CD14-positive monocyte (primary cell): ENCODE measurements around the gene CNST. TPM values are rescaled to one million over a fixed set of nuclear protein-coding genes. Genes with fewer than 3 reads are reported as not detected.

ENCODE experiments used
- DNase-seq, 3 donors: peaks; one replicate each; pipeline ENCODE4 v3.0.0-alpha.2; 2011 to 2022
- H2AFZ ChIP-seq: 2 replicates; pipeline ENCODE4 v1.6.0; 2012; ENCODE audit warnings: mild to moderate bottlenecking, low read depth, low read length, inconsistent platforms; ENCODE audit not compliant: insufficient read depth, poor library complexity, severe bottlenecking
- H3K27ac ChIP-seq, 2 donors: 1 replicate in 1 of 2; 2 replicates in 1 of 2; pipeline ENCODE4 v1.5.1; 2012 to 2013; ENCODE audit warnings: low read length in 2 of 2, control low read depth in 1 of 2, inconsistent platforms in 1 of 2, low read depth in 1 of 2, mild to moderate bottlenecking in 1 of 2
- H3K27me3 ChIP-seq, 2 donors: one replicate each; pipeline versions ENCODE4 v1.6.0 to v1.6.1; 2011 to 2013; ENCODE audit warnings: low read length in 2 of 2; ENCODE audit not compliant: control insufficient read depth in 2 of 2, insufficient read depth in 2 of 2
- H3K36me3 ChIP-seq, 2 donors: replicated peaks in 1 of 2; 1 replicate in 1 of 2; 2 replicates in 1 of 2; pipeline versions ENCODE4 v1.5.1 to v1.6.1; 2012 to 2013; ENCODE audit warnings: low read length in 2 of 2, control low read depth in 1 of 2, inconsistent platforms in 1 of 2, mild to moderate bottlenecking in 1 of 2; ENCODE audit not compliant: insufficient read depth in 2 of 2, control insufficient read depth in 1 of 2
- H3K4me1 ChIP-seq, 2 donors: 1 replicate in 1 of 2; 2 replicates in 1 of 2; pipeline versions ENCODE4 v1.5.1 to v1.6.1; 2012 to 2013; ENCODE audit warnings: low read length in 2 of 2, control low read depth in 1 of 2, inconsistent platforms in 1 of 2, mild to moderate bottlenecking in 1 of 2, moderate library complexity in 1 of 2; ENCODE audit not compliant: insufficient read depth in 2 of 2, control insufficient read depth in 1 of 2
- H3K4me2 ChIP-seq: replicated peaks from 2 replicates; pipeline ENCODE3; 2012; ENCODE audit warnings: low read length, moderate library complexity, mild to moderate bottlenecking; ENCODE audit not compliant: poor library complexity, severe bottlenecking; ENCODE audit errors: extremely low read depth
- H3K4me3 ChIP-seq, 3 experiments: fragments of 200-600 bp in 1 of 3; sonication (generic) in 1 of 3; replicated peaks in 1 of 3; 1 replicate in 2 of 3; 2 replicates in 1 of 3; pipeline ENCODE4 v1.5.1; 2011 to 2013; ENCODE audit warnings: low read length in 3 of 3, mild to moderate bottlenecking in 3 of 3, control low read depth in 2 of 3, low read depth in 2 of 3, inconsistent platforms in 1 of 3, moderate library complexity in 1 of 3
- H3K79me2 ChIP-seq: 2 replicates; pipeline ENCODE4 v1.6.0; 2012; ENCODE audit warnings: mild to moderate bottlenecking, control low read depth, inconsistent platforms, low read length, moderate library complexity; ENCODE audit not compliant: insufficient read depth
- H3K9ac ChIP-seq: 2 replicates; pipeline ENCODE4 v1.6.0; 2017; ENCODE audit warnings: low read length, mild to moderate bottlenecking; ENCODE audit not compliant: insufficient read depth, poor library complexity, severe bottlenecking
- H3K9me3 ChIP-seq, 2 donors: replicated peaks in 1 of 2; 1 replicate in 1 of 2; 2 replicates in 1 of 2; pipeline versions ENCODE4 v1.5.1 to v1.6.1; 2012 to 2013; ENCODE audit warnings: low read length in 2 of 2, control low read depth in 1 of 2; ENCODE audit not compliant: control insufficient read depth in 1 of 2, insufficient read depth in 1 of 2
- H4K20me1 ChIP-seq: 2 replicates; pipeline ENCODE4 v1.6.0; 2012; ENCODE audit warnings: mild to moderate bottlenecking, low read length, control low read depth, moderate library complexity; ENCODE audit not compliant: insufficient read depth
- H3K27ac Mint-ChIP-seq, 7 donors: one replicate each; pipeline ENCODE4 v1.8.0; 2020; ENCODE audit warnings: mild to moderate bottlenecking in 7 of 7, mixed read lengths in 7 of 7, moderate library complexity in 6 of 7, inconsistent platforms in 2 of 7
- H3K27me3 Mint-ChIP-seq, 3 donors: one replicate each; pipeline ENCODE4 v1.8.0; 2021 to 2022; ENCODE audit warnings: low read depth in 3 of 3, mild to moderate bottlenecking in 3 of 3, mixed read lengths in 3 of 3, moderate library complexity in 3 of 3, inconsistent platforms in 1 of 3
- H3K36me3 Mint-ChIP-seq, 2 donors: one replicate each; pipeline ENCODE4 v1.8.0; 2020; ENCODE audit warnings: mixed read lengths in 2 of 2, inconsistent platforms in 1 of 2, mild to moderate bottlenecking in 1 of 2
- H3K4me1 Mint-ChIP-seq: one replicate; pipeline ENCODE4 v1.8.0; 2020; ENCODE audit warnings: mild to moderate bottlenecking, mixed read lengths
- H3K4me3 Mint-ChIP-seq, 2 donors: one replicate each; pipeline ENCODE4 v1.8.0; 2020; ENCODE audit warnings: mild to moderate bottlenecking in 2 of 2, mixed read lengths in 2 of 2, moderate library complexity in 1 of 2
- H3K9me3 Mint-ChIP-seq, 7 donors: one replicate each; pipeline ENCODE4 v1.8.0; 2020 to 2022; ENCODE audit warnings: mixed read lengths in 7 of 7, mild to moderate bottlenecking in 6 of 7, moderate library complexity in 6 of 7, inconsistent platforms in 2 of 7
- CTCF ChIP-seq: fragments of 200-600 bp; IDR thresholded peaks from one replicate; pipeline ENCODE4 v1.8.0; 2022; ENCODE audit warnings: antibody characterized with exemption, mild to moderate bottlenecking
- WGBS: methylation state at CpG from one replicate; pipeline ENCODE4 v1.1.5; 2013; ENCODE audit warnings: missing lambda C conversion rate; ENCODE audit not compliant: insufficient coverage; 5-methylcytosine and 5-hydroxymethylcytosine counted together
- intact Hi-C, 2 donors: fragments of 100-400 bp; cut with micrococcal nuclease; formaldehyde crosslinking; loops; one replicate each; pipeline versions ENCODE4 v1.15.0 to v1.15.1; 2023
- polyA plus RNA-seq, 3 donors: library from polyadenylated mRNA; depleted of rRNA in 1 of 3; unstranded in 2 of 3; stranded (reverse) in 1 of 3; fragments of 300-500 nt in 2 of 3; fragments of >200 nt in 1 of 3; fragmentation: Illumina TruSeq in 2 of 3; gene quantifications; 1 replicate in 2 of 3; 2 replicates in 1 of 3; pipeline ENCODE4 v1.2.3, GENCODE V29; 2012 to 2021

The CNST gene
- polyA plus RNA-seq, 3 donors: 11.0 to 14.1 (median 13.7) TPM

DNA sequence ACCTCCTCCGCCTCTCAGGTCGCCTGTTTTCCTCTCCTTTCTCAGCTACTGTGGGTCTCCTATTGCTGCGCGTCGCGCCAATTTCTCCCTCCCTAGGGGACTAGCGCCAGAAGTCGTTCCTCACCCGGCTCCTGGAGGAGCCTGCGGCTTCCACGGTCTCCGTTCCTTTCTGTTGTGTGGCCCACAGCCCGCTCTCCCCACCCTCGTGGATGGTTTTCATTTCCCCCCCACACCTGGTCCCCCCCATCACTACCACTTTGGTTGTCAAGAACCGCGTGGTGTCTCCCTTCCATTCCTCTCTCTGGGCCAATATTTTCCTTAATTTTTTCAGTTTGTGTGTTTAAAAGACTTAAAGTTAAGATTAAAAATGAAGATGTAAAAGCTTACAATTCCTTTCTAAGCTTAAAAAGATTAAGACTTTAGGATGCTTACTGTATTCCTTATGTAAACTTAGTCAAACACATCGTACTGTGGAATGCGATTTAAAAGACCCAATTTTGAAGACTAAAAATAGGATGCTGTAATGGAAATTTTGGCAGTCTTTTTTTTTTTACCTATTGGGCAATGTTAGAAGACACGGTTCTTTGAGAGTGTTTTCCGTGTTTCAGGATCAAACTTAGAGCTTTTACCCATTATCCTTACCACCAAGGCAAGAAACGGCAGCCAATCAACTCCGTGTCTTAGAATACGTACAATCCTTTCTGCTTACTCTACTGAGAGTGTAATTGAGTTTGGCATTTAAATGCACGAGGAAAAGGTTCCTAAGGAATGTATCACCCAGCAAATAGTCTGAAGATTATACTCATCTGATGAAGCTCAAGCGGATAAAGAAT, 773 bp downstream of the CNST start:
- no peak for TF ChIP-seq CTCF
- peak overlapping the region; percentile 78 for H3K4me2 ChIP-seq
- DNase-seq: peak in 2 of 3 donors; percentile 32 to 47
- peak overlapping the region; percentile 93 for H3K9ac ChIP-seq
- peaks cover 0 to 6% (median 0%) of the 10 kb centered on the region in 7 donors for H3K9me3 Mint-ChIP-seq
- H3K36me3 ChIP-seq: peaks cover 6 to 20% of the 10 kb centered on the region in 2 donors
- H4K20me1 ChIP-seq: no peaks in the 10 kb centered on the region
- peaks cover 94% of the 10 kb centered on the region for H3K79me2 ChIP-seq
- peak overlapping the region; percentile 92 to 98 for H3K27ac ChIP-seq
- H3K27me3 Mint-ChIP-seq: no peaks in the 10 kb centered on the region
- intact Hi-C loops: loop anchor here (2.0 to 5.0 kb wide), 2 partner anchors 40 to 42 kb away; no protein-coding TSS in a partner anchor
- H3K27ac Mint-ChIP-seq: peak overlapping the region; percentile 94 to 98 (median 96)
- 0% methylated on average over 8 of the region's 25 CpGs for WGBS
- H3K4me1 Mint-ChIP-seq: peaks cover 46% of the 10 kb centered on the region
- peaks cover 55 to 70% of the 10 kb centered on the region in 2 donors for H3K4me1 ChIP-seq
- H3K4me3 Mint-ChIP-seq: peak overlapping the region; percentile 98
- no peaks in the 10 kb centered on the region for H3K27me3 ChIP-seq
- H3K36me3 Mint-ChIP-seq: peaks cover 10 to 17% of the 10 kb centered on the region in 2 donors
- peak overlapping the region; percentile 89 to 99 (median 96) for H3K4me3 ChIP-seq
- H2AFZ ChIP-seq: peak overlapping the region; percentile 92
- H3K9me3 ChIP-seq: no peaks in the 10 kb centered on the region

DNA sequence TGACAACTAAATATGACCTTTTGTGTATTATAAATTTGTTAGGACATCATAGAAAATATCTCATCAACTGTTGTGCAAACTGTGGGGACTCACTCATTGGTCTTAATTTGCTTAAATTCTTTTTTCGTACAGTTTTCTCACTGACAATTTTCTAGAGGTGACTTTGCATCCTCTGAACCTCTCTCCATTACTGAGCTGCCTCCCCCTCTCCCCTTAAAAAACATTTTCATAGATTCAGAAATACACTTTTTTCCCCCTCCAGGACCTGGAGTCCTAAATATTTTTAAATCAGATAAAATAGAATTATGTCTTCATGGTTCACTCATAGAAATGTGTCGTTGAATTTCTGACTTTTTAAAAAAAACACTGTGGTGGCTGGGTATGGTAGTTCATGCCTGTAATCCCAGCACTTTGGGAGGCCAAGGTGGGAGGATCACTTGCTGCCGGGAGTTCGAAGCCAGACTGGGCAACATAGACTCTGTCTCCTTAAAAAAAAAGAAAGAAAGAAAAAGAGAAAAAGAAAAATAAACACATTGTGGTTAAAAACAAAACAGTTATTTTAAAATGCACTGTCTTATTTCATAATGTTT, 1.5 kb downstream of the CNST start:
- Histone ChIP-seq H3K9me3 (no peaks in the 10 kb centered on the region), H3K4me2 (peak overlapping the region; percentile 78), H3K4me3 (peak overlapping the region in 2 of 3 experiments; percentile 89 to 96), H3K9ac (peak overlapping the region; percentile 93), H3K27me3 (no peaks in the 10 kb centered on the region), H3K27ac (peak overlapping the region in 1 of 2 donors; percentile 92), H3K79me2 (peaks cover 97% of the 10 kb centered on the region), H3K4me1 (peaks cover 61 to 77% of the 10 kb centered on the region in 2 donors), H3K36me3 (peaks cover 2 to 13% of the 10 kb centered on the region in 2 donors), H2AFZ (peak overlapping the region; percentile 92), H4K20me1 (no peaks in the 10 kb centered on the region)
- intact Hi-C loops: loop anchor here (2.0 to 5.0 kb wide), 2 partner anchors 40 to 41 kb away; no protein-coding TSS in a partner anchor
- Mint-ChIP-seq H3K27me3 (no peaks in the 10 kb centered on the region), H3K36me3 (peaks cover 7 to 12% of the 10 kb centered on the region in 2 donors), H3K4me3 (peak overlapping the region; percentile 98), H3K9me3 (peaks cover 0 to 6% (median 0%) of the 10 kb centered on the region in 7 donors), H3K27ac (peak overlapping the region in 5 of 7 donors; percentile 94 to 98 (median 96)), H3K4me1 (peaks cover 51% of the 10 kb centered on the region)
- DNase-seq: no peak
- 0% methylated on average over 1 of the region's 4 CpGs for WGBS
- no peak for TF ChIP-seq CTCF
